ENCODE results near the gene TNRC6C.

TNRC6C gene

DNA sequence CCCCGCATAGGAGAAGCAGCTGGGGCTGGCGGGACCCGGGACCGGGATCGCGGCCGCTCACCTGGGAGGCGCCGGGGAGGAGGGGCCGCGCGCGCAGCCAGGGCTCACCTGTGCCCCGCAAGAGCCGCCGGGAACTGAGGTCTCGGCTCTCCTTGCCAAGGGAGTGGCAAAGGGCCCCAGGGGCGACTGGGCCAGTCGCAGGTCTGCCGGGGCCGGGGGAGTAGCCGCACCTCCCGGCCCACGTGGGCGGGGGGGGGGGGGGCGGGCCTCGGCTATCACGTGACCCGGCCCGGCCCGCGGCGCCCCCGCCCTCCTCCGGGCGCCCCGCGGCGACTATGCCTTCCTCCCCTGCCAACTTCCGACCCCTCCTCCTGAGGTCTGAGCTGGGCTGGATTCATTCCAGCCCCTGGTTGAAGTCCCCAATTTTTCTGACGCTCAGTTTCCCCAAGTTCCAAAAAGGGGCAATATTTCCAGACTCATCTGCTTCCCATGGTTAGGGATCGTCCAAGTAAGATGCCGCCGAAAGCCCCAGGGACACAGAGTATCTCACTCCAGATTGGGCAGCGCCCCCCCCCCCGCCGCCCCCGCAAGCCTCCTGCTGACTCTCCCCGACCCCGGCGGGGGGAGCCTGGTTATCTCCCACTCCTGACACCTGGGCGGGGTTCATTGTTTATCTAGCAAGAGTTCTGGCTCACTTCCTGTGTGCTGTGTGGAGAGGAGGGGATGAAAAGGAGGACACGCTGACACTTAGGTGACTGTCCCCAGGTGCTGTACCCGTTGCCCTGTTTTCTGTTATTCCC, 170.2 kb downstream of the TNRC6C start, which contains the start of gene TMC6:
TSS of gene TMC6 (minus strand) at position 205 of the 800 bp plus-strand sequence. CDS start 1,923 bp downstream, outside the sequence.
- H3K4me1 ChIP-seq = peaks cover 24% of the 10 kb centered on the region
- peak; percentile 51 for DNase-seq

GRCh38 chr17:78129351-78130089, 171.0 kb downstream of the TNRC6C start:
- H3K4me3 ChIP-seq (ENCODE audit: low read depth, low read length) = peak overlapping the region; percentile 69
- H3K36me3 ChIP-seq = no peaks in the 10 kb centered on the region; the same call in 1 of the 2 replicates
- H3K9me3 ChIP-seq = no peaks in the 10 kb centered on the region
- H3K4me1 ChIP-seq = peaks cover 23% of the 10 kb centered on the region
- 0 out of 2 replicates have a peak, but pooled peaks cover 4% of the 10 kb centered on the region for H3K27me3 ChIP-seq
- DNase-seq = no peak
- no peak for TF ChIP-seq CTCF (IDR thresholded peaks at IDR 0.05; ENCODE audit: low read depth, low read length)

More for the DNA sequence above, 170.2 kb downstream of the TNRC6C start, which contains the start of gene TMC6:
- H3K9me3 ChIP-seq = no peaks in the 10 kb centered on the region
- H3K36me3 ChIP-seq = no peaks in the 10 kb centered on the region; the same call in 1 of the 2 replicates
- peak within 1 kb of the TSS; percentile 69 for H3K4me3 ChIP-seq (ENCODE audit: low read depth, low read length)
- H3K27me3 ChIP-seq = 0 out of 2 replicates have a peak, but pooled peaks cover 4% of the 10 kb centered on the region
- TF ChIP-seq CTCF (IDR thresholded peaks at IDR 0.05; ENCODE audit: low read depth, low read length) = no peak

DNA sequence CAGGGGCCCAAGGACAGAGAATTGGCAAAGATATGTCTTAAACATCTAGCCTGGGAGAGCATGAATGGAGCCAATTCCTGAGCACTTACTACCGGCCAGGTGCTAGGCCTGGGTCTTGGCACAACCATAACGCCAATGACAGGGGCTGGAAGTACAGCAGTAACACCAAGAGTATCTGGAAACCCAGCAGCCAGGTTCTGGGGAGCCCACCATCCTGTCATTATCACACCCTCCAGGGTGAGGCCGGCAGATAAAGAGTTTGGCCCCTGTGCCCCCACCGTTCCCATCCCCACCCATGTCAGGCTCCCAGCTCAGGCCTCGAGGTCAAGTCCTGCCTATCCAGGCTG, 171.6 kb downstream of the TNRC6C start:
- no peak overlapping the region for H3K4me3 ChIP-seq (ENCODE audit: low read depth, low read length)
- H3K36me3 ChIP-seq = no peaks in the 10 kb centered on the region; the same call in 1 of the 2 replicates
- DNase-seq = no peak
- 0 out of 2 replicates have a peak, but pooled peaks cover 4% of the 10 kb centered on the region for H3K27me3 ChIP-seq
- H3K4me1 ChIP-seq = peaks cover 18% of the 10 kb centered on the region
- no peaks in the 10 kb centered on the region for H3K9me3 ChIP-seq
- no peak for TF ChIP-seq CTCF (IDR thresholded peaks at IDR 0.05; ENCODE audit: low read depth, low read length)

DNA sequence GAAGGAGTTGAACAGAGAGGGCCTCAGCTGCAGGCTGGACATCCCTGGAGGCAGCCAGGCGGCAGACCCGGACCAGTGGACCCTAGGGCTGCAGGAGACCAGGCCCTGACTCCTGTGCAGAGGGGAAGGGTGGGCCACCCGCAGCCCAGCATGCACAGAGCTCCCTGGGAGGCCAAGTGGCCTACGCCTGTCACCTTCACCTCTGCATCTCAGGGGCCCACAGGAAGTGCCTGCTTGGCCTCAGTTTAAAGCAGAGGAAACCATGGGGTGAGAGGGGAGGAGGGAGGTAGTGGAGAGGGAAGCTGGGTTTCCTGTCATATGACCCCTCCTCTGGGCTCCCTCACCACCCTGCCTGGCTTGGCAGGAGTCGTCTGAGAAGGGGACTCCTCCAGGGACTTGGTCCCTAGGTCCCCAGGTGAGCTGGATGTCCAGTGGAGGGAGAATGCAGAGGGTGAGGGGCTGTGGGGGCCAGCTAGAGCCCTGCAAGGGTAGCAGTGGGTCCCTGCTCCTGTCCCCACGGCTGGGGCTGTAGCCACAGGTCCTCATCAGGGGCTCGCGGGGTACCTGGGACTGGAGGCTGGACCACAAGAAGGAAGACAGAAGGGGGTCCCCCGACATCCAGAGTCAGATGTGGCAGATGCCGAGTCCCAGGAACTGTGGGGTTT, 172.1 kb downstream of the TNRC6C start, which contains the start of gene TMC8:
TSS of gene TMC8 (plus strand) at position 335 of the 665 bp plus-strand sequence. CDS start 818 bp downstream, outside the sequence.
- H3K4me1 ChIP-seq = peaks cover 13% of the 10 kb centered on the region
- H3K27me3 ChIP-seq = 0 out of 2 replicates have a peak, but pooled peaks cover 4% of the 10 kb centered on the region
- no peak for DNase-seq
- no peak within 1 kb of the TSS for H3K4me3 ChIP-seq (ENCODE audit: low read depth, low read length)
- no peaks in the 10 kb centered on the region for H3K36me3 ChIP-seq
- H3K9me3 ChIP-seq = no peaks in the 10 kb centered on the region
- TF ChIP-seq CTCF (IDR thresholded peaks at IDR 0.05; ENCODE audit: low read depth, low read length) = no peak

GRCh38 chr17:78131172-78132083, 172.9 kb downstream of the TNRC6C start:
- H3K4me1 ChIP-seq = peaks cover 4% of the 10 kb centered on the region
- 0 out of 2 replicates have a peak, but pooled peaks cover 4% of the 10 kb centered on the region for H3K27me3 ChIP-seq
- no peak overlapping the region for H3K4me3 ChIP-seq (ENCODE audit: low read depth, low read length)
- H3K36me3 ChIP-seq = no peaks in the 10 kb centered on the region
- no peak for TF ChIP-seq CTCF (IDR thresholded peaks at IDR 0.05; ENCODE audit: low read depth, low read length)
- DNase-seq = peak; percentile 18
- H3K9me3 ChIP-seq = no peaks in the 10 kb centered on the region
